ENCODE results near the gene ASAP2. TPM values are rescaled to one million over a fixed set of nuclear protein-coding genes. Genes with fewer than 3 reads are reported as not detected.

ASAP2 gene
- total and polyA plus RNA-seq, 9 of the 15 experiments (the other 6 are each of a cell fraction or from before 2014, with no cell fraction given), result 0.06 to 4.3 (median 3.1) TPM

- no peak for TF ChIP-seq ARID4B (CRISPR knock-in tag; IDR thresholded peaks at IDR 0.05)
- no peak for TF ChIP-seq MAFK (IDR thresholded peaks at IDR 0.05; ENCODE audit: low read length)
- no peak for TF ChIP-seq NFIX (CRISPR knock-in tag; IDR thresholded peaks at IDR 0.05; ENCODE audit: low read depth)
Measured at GRCh38 chr2:9235147-9236044, 28.8 kb downstream of the ASAP2 start (continued).

GRCh38 chr2:9236045-9236344 is 29.4 kb downstream of the ASAP2 start:
- DNase-seq (ENCODE audit: extremely low read depth in 1 of 4, low spot score in 3 of 4), result no peak
- peaks cover 8 to 26% of the 10 kb centered on the region in 2 experiments for H3K4me1 ChIP-seq (replicated peaks in 1 of 2; ENCODE audit: control insufficient read depth in 2 of 2, insufficient read depth in 2 of 2, low read length in 2 of 2)
- H3K9me3 ChIP-seq (replicated peaks; ENCODE audit: control insufficient read depth, insufficient read depth, low read depth, low read length), result no peaks in the 10 kb centered on the region
- no peak overlapping the region for H3K4me3 ChIP-seq
- WGBS (ENCODE audit: insufficient coverage, low coverage, missing lambda C conversion rate), result 53% methylated on average over 7 of the region's 7 CpGs
- no TSS peak for BruUV-seq (replicated peaks)
- peaks cover 3% of the 10 kb centered on the region; the same call in 1 of the 2 replicates for H4K20me1 ChIP-seq (replicated peaks; ENCODE audit: control insufficient read depth, insufficient read depth, low read length)
- ChIA-PET POLR2A (no interaction called here), CTCF (ENCODE audit: low intra/inter-chr PET ratio) (no interaction called here)
- intact Hi-C loops (cut with micrococcal nuclease) (no loop called here), in situ Hi-C loops (cut with MboI) (no loop called here)
- no peaks in the 10 kb centered on the region for H3K36me3 ChIP-seq (ENCODE audit: control insufficient read depth, insufficient read depth, low read length)
- no peaks in the 10 kb centered on the region for H3K9me1 ChIP-seq (ENCODE audit: control insufficient read depth, insufficient read depth, low read length)
- H3K4me2 ChIP-seq (ENCODE audit: insufficient read depth, low read length), result no peak overlapping the region
- ATAC-seq, result no peak
- no peak overlapping the region for H3K9ac ChIP-seq (ENCODE audit: insufficient read depth in 1 of 2, low read depth in 2 of 2, low read length in 2 of 2)
- no peak overlapping the region for H3K27ac ChIP-seq (ENCODE audit: extremely low read depth, low read depth, low read length)
- no peaks in the 10 kb centered on the region; the same call in 2 of the 3 replicates for H3K79me2 ChIP-seq (ENCODE audit: control insufficient read depth, insufficient read depth, low read length)
- H3K27me3 ChIP-seq (ENCODE audit: control insufficient read depth in 2 of 2, insufficient read depth in 2 of 2, low read length in 2 of 2), result peaks cover 5 to 19% of the 10 kb centered on the region in 2 experiments; a peak in 4 of 5 replicates
- H2AFZ ChIP-seq (ENCODE audit: low read depth, low read length), result no peak overlapping the region
- TF ChIP-seq GABPB1 (CRISPR knock-in tag; IDR thresholded peaks at IDR 0.05), result no peak
- FAIRE-seq, result no peak
